CD14-positive monocyte (primary cell): Measurements from ENCODE around the gene ADRA2C. TPM values are rescaled to one million over a fixed set of nuclear protein-coding genes. Genes with fewer than 3 reads are reported as not detected.

Experiments
- DNase-seq, 3 donors: peaks; one replicate each; pipeline ENCODE4 v3.0.0-alpha.2; 2011 to 2022
- H2AFZ ChIP-seq: 2 replicates; pipeline ENCODE4 v1.6.0; 2012; ENCODE audit warnings: mild to moderate bottlenecking, low read depth, low read length, inconsistent platforms; ENCODE audit not compliant: insufficient read depth, poor library complexity, severe bottlenecking
- H3K27ac ChIP-seq, 2 donors: 1 replicate in 1 of 2; 2 replicates in 1 of 2; pipeline ENCODE4 v1.5.1; 2012 to 2013; ENCODE audit warnings: low read length in 2 of 2, control low read depth in 1 of 2, inconsistent platforms in 1 of 2, low read depth in 1 of 2, mild to moderate bottlenecking in 1 of 2
- H3K27me3 ChIP-seq, 2 donors: one replicate each; pipeline versions ENCODE4 v1.6.0 to v1.6.1; 2011 to 2013; ENCODE audit warnings: low read length in 2 of 2; ENCODE audit not compliant: control insufficient read depth in 2 of 2, insufficient read depth in 2 of 2
- H3K36me3 ChIP-seq, 2 donors: replicated peaks in 1 of 2; 1 replicate in 1 of 2; 2 replicates in 1 of 2; pipeline versions ENCODE4 v1.5.1 to v1.6.1; 2012 to 2013; ENCODE audit warnings: low read length in 2 of 2, control low read depth in 1 of 2, inconsistent platforms in 1 of 2, mild to moderate bottlenecking in 1 of 2; ENCODE audit not compliant: insufficient read depth in 2 of 2, control insufficient read depth in 1 of 2
- H3K4me1 ChIP-seq, 2 donors: 1 replicate in 1 of 2; 2 replicates in 1 of 2; pipeline versions ENCODE4 v1.5.1 to v1.6.1; 2012 to 2013; ENCODE audit warnings: low read length in 2 of 2, control low read depth in 1 of 2, inconsistent platforms in 1 of 2, mild to moderate bottlenecking in 1 of 2, moderate library complexity in 1 of 2; ENCODE audit not compliant: insufficient read depth in 2 of 2, control insufficient read depth in 1 of 2
- H3K4me2 ChIP-seq: replicated peaks from 2 replicates; pipeline ENCODE3; 2012; ENCODE audit warnings: low read length, moderate library complexity, mild to moderate bottlenecking; ENCODE audit not compliant: poor library complexity, severe bottlenecking; ENCODE audit errors: extremely low read depth
- H3K4me3 ChIP-seq, 3 experiments: fragments of 200-600 bp in 1 of 3; sonication (generic) in 1 of 3; replicated peaks in 1 of 3; 1 replicate in 2 of 3; 2 replicates in 1 of 3; pipeline ENCODE4 v1.5.1; 2011 to 2013; ENCODE audit warnings: low read length in 3 of 3, mild to moderate bottlenecking in 3 of 3, control low read depth in 2 of 3, low read depth in 2 of 3, inconsistent platforms in 1 of 3, moderate library complexity in 1 of 3
- H3K79me2 ChIP-seq: 2 replicates; pipeline ENCODE4 v1.6.0; 2012; ENCODE audit warnings: mild to moderate bottlenecking, control low read depth, inconsistent platforms, low read length, moderate library complexity; ENCODE audit not compliant: insufficient read depth
- H3K9ac ChIP-seq: 2 replicates; pipeline ENCODE4 v1.6.0; 2017; ENCODE audit warnings: low read length, mild to moderate bottlenecking; ENCODE audit not compliant: insufficient read depth, poor library complexity, severe bottlenecking
- H3K9me3 ChIP-seq, 2 donors: replicated peaks in 1 of 2; 1 replicate in 1 of 2; 2 replicates in 1 of 2; pipeline versions ENCODE4 v1.5.1 to v1.6.1; 2012 to 2013; ENCODE audit warnings: low read length in 2 of 2, control low read depth in 1 of 2; ENCODE audit not compliant: control insufficient read depth in 1 of 2, insufficient read depth in 1 of 2
- H4K20me1 ChIP-seq: 2 replicates; pipeline ENCODE4 v1.6.0; 2012; ENCODE audit warnings: mild to moderate bottlenecking, low read length, control low read depth, moderate library complexity; ENCODE audit not compliant: insufficient read depth
- H3K27ac Mint-ChIP-seq, 7 donors: one replicate each; pipeline ENCODE4 v1.8.0; 2020; ENCODE audit warnings: mild to moderate bottlenecking in 7 of 7, mixed read lengths in 7 of 7, moderate library complexity in 6 of 7, inconsistent platforms in 2 of 7
- H3K27me3 Mint-ChIP-seq, 3 donors: one replicate each; pipeline ENCODE4 v1.8.0; 2021 to 2022; ENCODE audit warnings: low read depth in 3 of 3, mild to moderate bottlenecking in 3 of 3, mixed read lengths in 3 of 3, moderate library complexity in 3 of 3, inconsistent platforms in 1 of 3
- H3K36me3 Mint-ChIP-seq, 2 donors: one replicate each; pipeline ENCODE4 v1.8.0; 2020; ENCODE audit warnings: mixed read lengths in 2 of 2, inconsistent platforms in 1 of 2, mild to moderate bottlenecking in 1 of 2
- H3K4me1 Mint-ChIP-seq: one replicate; pipeline ENCODE4 v1.8.0; 2020; ENCODE audit warnings: mild to moderate bottlenecking, mixed read lengths
- H3K4me3 Mint-ChIP-seq, 2 donors: one replicate each; pipeline ENCODE4 v1.8.0; 2020; ENCODE audit warnings: mild to moderate bottlenecking in 2 of 2, mixed read lengths in 2 of 2, moderate library complexity in 1 of 2
- H3K9me3 Mint-ChIP-seq, 7 donors: one replicate each; pipeline ENCODE4 v1.8.0; 2020 to 2022; ENCODE audit warnings: mixed read lengths in 7 of 7, mild to moderate bottlenecking in 6 of 7, moderate library complexity in 6 of 7, inconsistent platforms in 2 of 7
- WGBS: methylation state at CpG from one replicate; pipeline ENCODE4 v1.1.5; 2013; ENCODE audit warnings: missing lambda C conversion rate; ENCODE audit not compliant: insufficient coverage; 5-methylcytosine and 5-hydroxymethylcytosine counted together
- intact Hi-C, 2 donors: fragments of 100-400 bp; cut with micrococcal nuclease; formaldehyde crosslinking; loops; one replicate each; pipeline versions ENCODE4 v1.15.0 to v1.15.1; 2023
- polyA plus RNA-seq, 3 donors: library from polyadenylated mRNA; depleted of rRNA in 1 of 3; unstranded in 2 of 3; stranded (reverse) in 1 of 3; fragments of 300-500 nt in 2 of 3; fragments of >200 nt in 1 of 3; fragmentation: Illumina TruSeq in 2 of 3; gene quantifications; 1 replicate in 2 of 3; 2 replicates in 1 of 3; pipeline ENCODE4 v1.2.3, GENCODE V29; 2012 to 2021
- TF ChIP-seq, protein P1 (sequence below): fragments of 200-600 bp; IDR thresholded peaks from one replicate; pipeline ENCODE4 v1.8.0; 2022; ENCODE audit warnings: antibody characterized with exemption, mild to moderate bottlenecking

ADRA2C gene
- polyA plus RNA-seq, 3 donors, result not detected

DNA sequence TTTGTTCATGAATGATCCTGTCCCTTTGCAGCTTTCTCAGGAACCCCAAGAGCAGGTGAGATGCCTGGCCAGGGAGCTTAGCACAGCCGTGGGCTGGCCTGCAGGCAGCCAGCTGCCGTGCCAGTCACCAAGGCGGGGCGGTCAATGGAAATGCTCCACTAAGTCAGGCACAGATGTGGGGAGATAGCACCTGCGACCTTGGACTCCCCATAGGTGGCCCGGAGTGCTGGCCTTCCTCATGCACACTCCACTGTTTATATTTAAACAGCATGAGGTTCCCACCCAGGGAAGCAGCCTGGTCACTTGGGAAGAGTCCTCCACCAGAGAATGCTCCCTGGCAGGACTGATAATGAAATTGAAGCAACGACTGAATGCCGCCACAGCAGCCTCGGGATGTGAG lies 14.2 kb upstream of the ADRA2C start:
- no peaks in the 10 kb centered on the region for H3K79me2 ChIP-seq
- H3K9me3 ChIP-seq, result no peaks in the 10 kb centered on the region
- H3K27ac Mint-ChIP-seq, result no peak overlapping the region
- H3K36me3 Mint-ChIP-seq, result no peaks in the 10 kb centered on the region
- H3K4me1 ChIP-seq, result no peaks in the 10 kb centered on the region
- no peak overlapping the region for H3K4me2 ChIP-seq
- H3K4me1 Mint-ChIP-seq, result no peaks in the 10 kb centered on the region
- 94% methylated on average over 7 of the region's 9 CpGs for WGBS
- H3K27me3 ChIP-seq, result peaks cover 0 to 12% of the 10 kb centered on the region in 2 donors
- H3K4me3 Mint-ChIP-seq, result no peak overlapping the region
- no peak overlapping the region for H3K4me3 ChIP-seq
- no peaks in the 10 kb centered on the region for H3K36me3 ChIP-seq
- peaks cover 16 to 22% (median 21%) of the 10 kb centered on the region in 3 donors for H3K27me3 Mint-ChIP-seq
- H2AFZ ChIP-seq, result no peak overlapping the region
- peaks cover 0 to 5% (median 2%) of the 10 kb centered on the region in 7 donors for H3K9me3 Mint-ChIP-seq
- TF ChIP-seq, protein P1, sequence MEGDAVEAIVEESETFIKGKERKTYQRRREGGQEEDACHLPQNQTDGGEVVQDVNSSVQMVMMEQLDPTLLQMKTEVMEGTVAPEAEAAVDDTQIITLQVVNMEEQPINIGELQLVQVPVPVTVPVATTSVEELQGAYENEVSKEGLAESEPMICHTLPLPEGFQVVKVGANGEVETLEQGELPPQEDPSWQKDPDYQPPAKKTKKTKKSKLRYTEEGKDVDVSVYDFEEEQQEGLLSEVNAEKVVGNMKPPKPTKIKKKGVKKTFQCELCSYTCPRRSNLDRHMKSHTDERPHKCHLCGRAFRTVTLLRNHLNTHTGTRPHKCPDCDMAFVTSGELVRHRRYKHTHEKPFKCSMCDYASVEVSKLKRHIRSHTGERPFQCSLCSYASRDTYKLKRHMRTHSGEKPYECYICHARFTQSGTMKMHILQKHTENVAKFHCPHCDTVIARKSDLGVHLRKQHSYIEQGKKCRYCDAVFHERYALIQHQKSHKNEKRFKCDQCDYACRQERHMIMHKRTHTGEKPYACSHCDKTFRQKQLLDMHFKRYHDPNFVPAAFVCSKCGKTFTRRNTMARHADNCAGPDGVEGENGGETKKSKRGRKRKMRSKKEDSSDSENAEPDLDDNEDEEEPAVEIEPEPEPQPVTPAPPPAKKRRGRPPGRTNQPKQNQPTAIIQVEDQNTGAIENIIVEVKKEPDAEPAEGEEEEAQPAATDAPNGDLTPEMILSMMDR, result no peak
- no peak overlapping the region for H3K27ac ChIP-seq
- intact Hi-C loops, result no loop called here
- no peak for DNase-seq
- no peak overlapping the region for H3K9ac ChIP-seq
- H4K20me1 ChIP-seq, result no peaks in the 10 kb centered on the region

DNA sequence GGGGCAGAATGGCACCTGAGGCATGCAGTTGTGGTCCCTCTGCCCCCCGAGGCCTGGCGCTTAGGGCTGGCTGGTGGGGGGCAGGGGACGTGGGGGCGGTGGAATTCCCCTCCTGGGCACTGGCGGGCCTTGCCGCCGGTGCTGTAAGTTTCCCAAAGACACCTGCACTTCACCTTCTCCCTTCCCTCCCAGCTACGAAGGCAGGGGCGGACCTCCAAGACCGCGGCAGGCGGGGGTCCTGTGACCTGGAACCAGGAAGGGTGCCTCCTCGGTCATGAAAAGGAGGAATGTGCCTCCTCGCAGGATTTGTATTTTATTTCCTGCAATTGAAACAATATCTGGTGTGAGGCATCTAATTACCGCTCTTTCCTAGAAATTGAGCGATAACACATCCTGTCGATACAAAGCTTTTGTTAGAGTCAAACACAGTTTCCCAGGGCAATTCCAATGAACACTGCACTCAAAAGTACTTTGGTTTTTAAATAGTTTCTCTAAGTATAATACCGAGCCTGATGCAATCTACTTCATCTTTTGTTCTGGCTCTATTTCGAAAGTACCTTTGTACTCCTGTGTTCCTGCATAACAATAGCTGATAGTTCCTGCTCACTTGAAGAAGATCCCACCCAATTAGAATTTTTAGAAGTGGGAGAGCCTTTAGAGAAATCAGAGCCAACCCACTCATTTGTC lies 12.3 kb upstream of the ADRA2C start:
- H3K27ac Mint-ChIP-seq, result no peak overlapping the region
- H3K4me1 ChIP-seq, result no peaks in the 10 kb centered on the region
- no peak overlapping the region for H3K9ac ChIP-seq
- no peaks in the 10 kb centered on the region for H4K20me1 ChIP-seq
- H3K4me3 Mint-ChIP-seq, result no peak overlapping the region
- no peak overlapping the region for H3K4me2 ChIP-seq
- no peaks in the 10 kb centered on the region for H3K36me3 Mint-ChIP-seq
- intact Hi-C loops, result no loop called here
- H3K9me3 Mint-ChIP-seq, result peaks cover 0 to 5% (median 2%) of the 10 kb centered on the region in 7 donors
- H3K27me3 ChIP-seq, result no peaks in the 10 kb centered on the region
- H3K27ac ChIP-seq, result no peak overlapping the region
- no peaks in the 10 kb centered on the region for H3K36me3 ChIP-seq
- H3K4me1 Mint-ChIP-seq, result no peaks in the 10 kb centered on the region
- WGBS, result 57% methylated on average over 8 of the region's 19 CpGs
- H3K79me2 ChIP-seq, result no peaks in the 10 kb centered on the region
- no peak overlapping the region for H3K4me3 ChIP-seq
- DNase-seq, result no peak
- no peak overlapping the region for H2AFZ ChIP-seq
- peaks cover 3 to 14% (median 8%) of the 10 kb centered on the region in 3 donors for H3K27me3 Mint-ChIP-seq
- H3K9me3 ChIP-seq, result no peaks in the 10 kb centered on the region
- TF ChIP-seq, protein P1, result no peak
